BLaER1 treated with 17β-estradiol and CSF1 and Interleukin-3, amounts not matched to agents 10 nM and 100 nM (cell line): ENCODE data around the gene CCDC91.

Experiments used
- H3K27ac ChIP-seq, 11 experiments: shearing (Covaris generic); formaldehyde crosslinking; 2 replicates each; pipeline ENCODE4 v1.8.1; 2022
- H3K27me3 ChIP-seq, 11 experiments: shearing (Covaris generic); formaldehyde crosslinking; 2 replicates each; pipeline ENCODE4 v1.8.1; 2022
- H3K36me3 ChIP-seq, 11 experiments: shearing (Covaris generic); formaldehyde crosslinking; 2 replicates each; pipeline ENCODE4 v1.8.1; 2022
- H3K4me1 ChIP-seq, 10 experiments: shearing (Covaris generic); formaldehyde crosslinking; 2 replicates each; pipeline ENCODE4 v1.8.1; 2022
- H3K4me2 ChIP-seq, 11 experiments: shearing (Covaris generic); formaldehyde crosslinking; 2 replicates each; pipeline ENCODE4 v1.8.1; 2022
- H3K4me3 ChIP-seq, 10 experiments: shearing (Covaris generic); formaldehyde crosslinking; 2 replicates each; pipeline ENCODE4 v1.8.1; 2022
- H3K9ac ChIP-seq, 11 experiments: shearing (Covaris generic); formaldehyde crosslinking; 2 replicates each; pipeline ENCODE4 v1.8.1; 2022
- H3K9me3 ChIP-seq, 11 experiments: shearing (Covaris generic); formaldehyde crosslinking; replicated peaks in 1 of 11; 2 replicates each; pipeline ENCODE4 v1.8.1; 2022
- H4K20me1 ChIP-seq, 11 experiments: shearing (Covaris generic); formaldehyde crosslinking; 2 replicates each; pipeline ENCODE4 v1.8.1; 2022
- Cebpa-rat ChIP-seq, 11 experiments: shearing (Covaris generic); IDR thresholded peaks; 2 replicates each; pipeline ENCODE4 v1.8.1; 2022

The CCDC91 gene

GRCh38 chr12:28268608-28269229 is 78.5 kb downstream of the CCDC91 start:
- no peaks in the 10 kb centered on the region for H3K4me1 ChIP-seq
- peaks cover 0 to 27% (median 6%) of the 10 kb centered on the region in 11 experiments; a peak in 13 of 22 replicates for H3K36me3 ChIP-seq
- H3K4me2 ChIP-seq: no peak overlapping the region
- no peak overlapping the region for H3K27ac ChIP-seq
- H3K9me3 ChIP-seq: peaks cover 9 to 43% (median 23%) of the 10 kb centered on the region in 11 experiments
- no peaks in the 10 kb centered on the region; a peak in 1 of 22 replicates for H4K20me1 ChIP-seq
- no peak overlapping the region for H3K9ac ChIP-seq
- no peak for TF ChIP-seq Cebpa-rat (IDR thresholded peaks at IDR 0.05)
- no peaks in the 10 kb centered on the region for H3K27me3 ChIP-seq
- no peak overlapping the region for H3K4me3 ChIP-seq

DNA sequence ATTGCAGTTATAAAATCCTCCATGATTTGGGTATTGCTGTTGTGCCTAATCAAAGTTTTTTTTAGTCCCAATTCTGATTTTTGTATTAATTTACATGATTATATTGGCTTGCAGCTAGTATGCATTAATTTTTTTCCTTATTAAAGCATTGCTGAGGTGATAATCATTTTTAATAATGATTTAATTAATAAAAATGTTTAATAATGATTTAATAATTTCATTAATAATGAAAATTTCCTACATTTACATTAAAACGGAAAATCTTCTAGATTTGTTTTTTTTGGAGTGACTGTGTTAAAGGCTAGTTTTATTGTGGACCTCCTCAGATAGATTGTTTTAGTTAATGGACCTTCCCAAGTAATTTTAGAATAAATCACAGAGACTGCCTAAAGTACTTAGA is 79.6 kb downstream of the CCDC91 start:
- H3K9ac ChIP-seq: no peak overlapping the region
- no peak for TF ChIP-seq Cebpa-rat (IDR thresholded peaks at IDR 0.05)
- no peaks in the 10 kb centered on the region for H3K4me1 ChIP-seq
- peaks cover 9 to 43% (median 23%) of the 10 kb centered on the region in 11 experiments for H3K9me3 ChIP-seq
- H3K27ac ChIP-seq: no peak overlapping the region
- H3K36me3 ChIP-seq: peaks cover 0 to 27% (median 6%) of the 10 kb centered on the region in 11 experiments; a peak in 13 of 22 replicates
- H3K4me3 ChIP-seq: no peak overlapping the region
- H4K20me1 ChIP-seq: no peaks in the 10 kb centered on the region; a peak in 1 of 22 replicates
- H3K27me3 ChIP-seq: no peaks in the 10 kb centered on the region
- no peak overlapping the region for H3K4me2 ChIP-seq

DNA sequence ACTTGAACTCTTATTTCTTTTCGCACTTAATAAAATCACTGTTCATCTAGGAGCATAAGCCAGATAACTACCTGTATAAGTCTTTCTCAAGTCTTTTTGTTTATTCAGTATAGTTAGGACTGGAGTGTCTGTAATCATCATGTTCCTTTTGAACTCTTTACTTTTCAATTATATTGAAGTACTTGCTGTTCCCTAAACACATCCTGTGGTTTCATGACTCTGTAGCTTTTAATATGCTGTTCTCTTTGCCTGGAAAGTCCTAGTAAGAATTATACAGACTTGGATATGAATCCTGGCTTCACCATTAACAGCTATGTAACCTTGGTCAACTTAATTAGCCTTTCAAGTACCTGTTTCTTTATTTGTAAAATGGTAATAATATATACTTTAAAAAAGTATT is 88.2 kb downstream of the CCDC91 start:
- Histone ChIP-seq H3K9me3 (peaks cover 0 to 14% (median 4%) of the 10 kb centered on the region in 11 experiments; a peak in 7 of 22 replicates), H4K20me1 (no peaks in the 10 kb centered on the region), H3K4me3 (no peak overlapping the region), H3K9ac (no peak overlapping the region), H3K27ac (no peak overlapping the region), H3K27me3 (no peaks in the 10 kb centered on the region), H3K36me3 (peaks cover 0 to 8% (median 0%) of the 10 kb centered on the region in 11 experiments; a peak in 2 of 22 replicates), H3K4me1 (no peaks in the 10 kb centered on the region), H3K4me2 (no peak overlapping the region)
- TF ChIP-seq Cebpa-rat (IDR thresholded peaks at IDR 0.05): no peak

- Histone ChIP-seq H3K4me2 (no peak overlapping the region), H4K20me1 (no peaks in the 10 kb centered on the region), H3K4me3 (no peak overlapping the region), H3K4me1 (no peaks in the 10 kb centered on the region), H3K27me3 (no peaks in the 10 kb centered on the region), H3K27ac (no peak overlapping the region), H3K9ac (no peak overlapping the region), H3K9me3 (peaks cover 0 to 16% (median 6%) of the 10 kb centered on the region in 11 experiments; a peak in 8 of 22 replicates), H3K36me3 (peaks cover 0 to 8% (median 0%) of the 10 kb centered on the region in 11 experiments; a peak in 2 of 22 replicates)
- no peak for TF ChIP-seq Cebpa-rat (IDR thresholded peaks at IDR 0.05)
Measured at GRCh38 chr12:28278960-28279359, 88.7 kb downstream of the CCDC91 start.

DNA sequence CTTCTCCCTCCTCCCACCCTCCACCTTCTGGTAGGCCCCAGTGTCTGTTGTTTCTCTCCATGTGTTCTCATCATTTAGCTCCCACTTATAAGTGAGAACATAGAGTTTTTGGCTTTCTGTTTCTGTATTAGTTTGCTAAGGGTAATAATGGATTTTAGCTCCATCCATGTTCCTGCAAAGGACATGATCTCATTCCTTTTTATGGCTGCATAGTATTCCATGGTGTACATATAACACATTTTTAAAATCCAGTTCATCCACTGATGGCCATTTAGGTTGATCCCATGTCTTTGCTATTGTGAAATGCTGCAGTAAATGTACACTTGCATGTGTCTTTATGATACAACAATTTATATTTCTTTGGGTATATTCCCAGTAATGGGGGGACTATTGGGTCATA is 96.1 kb downstream of the CCDC91 start:
- no peak overlapping the region for H3K9ac ChIP-seq
- no peak overlapping the region for H3K4me3 ChIP-seq
- no peak for TF ChIP-seq Cebpa-rat (IDR thresholded peaks at IDR 0.05)
- no peak overlapping the region for H3K27ac ChIP-seq
- peaks cover 0 to 26% (median 12%) of the 10 kb centered on the region in 11 experiments; a peak in 14 of 22 replicates for H3K36me3 ChIP-seq
- H3K4me1 ChIP-seq: no peaks in the 10 kb centered on the region
- H3K27me3 ChIP-seq: no peaks in the 10 kb centered on the region
- no peaks in the 10 kb centered on the region for H4K20me1 ChIP-seq
- H3K9me3 ChIP-seq: peaks cover 35 to 70% (median 46%) of the 10 kb centered on the region in 11 experiments
- H3K4me2 ChIP-seq: no peak overlapping the region

DNA sequence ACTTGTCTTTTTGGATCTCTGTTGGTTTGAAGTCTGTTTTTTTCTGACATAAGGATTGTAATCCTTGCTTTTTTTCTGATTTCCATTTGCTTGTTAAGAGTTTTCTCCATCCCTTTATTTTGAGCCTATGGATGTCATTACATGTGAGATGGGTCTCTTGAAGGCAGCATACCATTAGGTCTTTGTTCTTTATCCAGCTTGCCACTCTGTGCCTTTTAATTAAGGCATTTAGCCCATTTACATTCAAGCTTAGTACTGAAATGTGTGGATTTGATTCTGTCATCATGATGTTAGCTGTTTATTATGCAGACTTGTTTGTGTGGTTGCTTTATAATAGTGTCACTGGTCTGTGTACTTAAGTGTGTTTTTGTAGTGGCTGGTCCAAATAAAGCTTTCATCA is 100.0 kb downstream of the CCDC91 start:
- Histone ChIP-seq H3K4me1 (peaks cover 10 to 21% (median 15%) of the 10 kb centered on the region in 10 experiments), H3K36me3 (peaks cover 0 to 32% (median 15%) of the 10 kb centered on the region in 11 experiments; a peak in 14 of 22 replicates), H3K4me2 (no peak overlapping the region), H3K9ac (no peak overlapping the region), H3K27me3 (no peaks in the 10 kb centered on the region), H4K20me1 (no peaks in the 10 kb centered on the region), H3K4me3 (no peak overlapping the region), H3K9me3 (peaks cover 45 to 90% (median 56%) of the 10 kb centered on the region in 11 experiments), H3K27ac (no peak overlapping the region)
- TF ChIP-seq Cebpa-rat (IDR thresholded peaks at IDR 0.05): no peak

DNA sequence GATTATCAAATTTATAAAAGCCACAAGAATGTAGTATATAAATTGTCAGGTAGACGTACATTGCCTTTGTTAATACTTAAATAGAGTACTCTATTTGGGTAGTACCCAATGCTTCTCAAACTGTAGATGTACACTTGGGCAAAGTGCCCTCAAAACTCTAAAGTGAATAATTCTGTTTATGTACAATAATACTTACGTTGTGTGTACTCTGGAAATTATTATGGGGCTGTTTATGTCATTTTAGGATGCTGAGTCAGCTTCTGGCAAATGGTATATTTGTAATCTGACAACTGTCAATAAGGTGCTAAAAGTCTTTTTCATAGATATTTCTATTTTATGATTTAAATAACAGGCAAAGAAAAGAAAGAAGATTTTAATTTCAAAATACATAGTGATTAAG is 102.4 kb downstream of the CCDC91 start:
- no peak for TF ChIP-seq Cebpa-rat (IDR thresholded peaks at IDR 0.05)
- H3K4me1 ChIP-seq: peaks cover 10 to 25% (median 15%) of the 10 kb centered on the region in 10 experiments
- no peak overlapping the region for H3K27ac ChIP-seq
- peaks cover 40 to 72% (median 49%) of the 10 kb centered on the region in 11 experiments for H3K9me3 ChIP-seq
- H3K27me3 ChIP-seq: no peaks in the 10 kb centered on the region
- no peak overlapping the region for H3K4me2 ChIP-seq
- H3K9ac ChIP-seq: no peak overlapping the region
- H3K4me3 ChIP-seq: no peak overlapping the region
- H3K36me3 ChIP-seq: peaks cover 0 to 26% (median 15%) of the 10 kb centered on the region in 11 experiments; a peak in 14 of 22 replicates
- H4K20me1 ChIP-seq: no peaks in the 10 kb centered on the region

DNA sequence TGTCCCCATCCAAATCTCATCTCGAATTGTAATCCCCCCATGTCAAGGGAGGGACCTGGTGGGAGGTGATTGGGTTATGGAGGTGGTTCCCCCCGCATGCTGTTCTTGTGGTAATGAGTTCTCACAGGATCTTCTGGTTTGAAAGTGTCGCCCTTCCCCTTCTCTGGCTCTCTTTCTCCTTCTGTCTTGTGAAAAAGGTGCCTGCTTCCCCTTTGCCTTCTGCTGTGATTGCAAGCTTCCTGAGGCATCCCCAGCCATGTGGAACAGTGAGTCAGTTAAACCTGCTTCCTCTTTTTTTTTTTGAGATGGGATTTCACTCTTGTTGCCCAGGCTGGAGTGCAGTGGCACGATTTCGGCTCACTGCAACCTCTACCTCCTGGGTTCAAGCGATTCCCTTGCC is 104.0 kb downstream of the CCDC91 start:
- peaks cover 10 to 39% (median 18%) of the 10 kb centered on the region in 10 experiments for H3K4me1 ChIP-seq
- peak in 8 of 11 experiments; percentile 40 to 86 (median 64); a peak in 11 of 22 replicates for TF ChIP-seq Cebpa-rat (IDR thresholded peaks at IDR 0.05)

DNA sequence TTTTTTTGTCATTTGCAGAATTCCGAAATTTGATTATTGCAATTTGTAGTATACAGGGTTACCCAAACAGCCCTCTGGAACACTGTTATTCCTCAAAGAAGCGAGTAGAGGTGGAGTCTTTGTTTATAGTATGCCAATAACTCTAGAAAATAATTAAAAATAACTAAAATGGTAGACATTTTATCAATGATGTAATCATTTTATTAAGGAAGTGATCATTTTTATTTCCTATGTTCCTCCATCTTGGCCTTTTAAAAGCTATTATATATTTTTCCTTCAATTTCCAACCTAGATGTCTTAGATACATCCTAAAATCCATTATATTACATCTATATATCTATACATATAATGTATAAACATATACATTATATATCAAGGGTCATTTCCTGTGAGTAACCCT is 106.0 kb downstream of the CCDC91 start:
- Histone ChIP-seq H3K4me1 (peaks cover 10 to 41% (median 18%) of the 10 kb centered on the region in 10 experiments), H4K20me1 (no peaks in the 10 kb centered on the region), H3K9ac (no peak overlapping the region), H3K9me3 (peaks cover 10 to 37% (median 15%) of the 10 kb centered on the region in 11 experiments), H3K27me3 (no peaks in the 10 kb centered on the region), H3K4me3 (no peak overlapping the region), H3K36me3 (peaks cover 0 to 9% (median 6%) of the 10 kb centered on the region in 11 experiments; a peak in 10 of 22 replicates), H3K4me2 (no peak overlapping the region), H3K27ac (no peak overlapping the region)
- TF ChIP-seq Cebpa-rat (IDR thresholded peaks at IDR 0.05): no peak

More for the DNA sequence above, 104.0 kb downstream of the CCDC91 start:
- Histone ChIP-seq H3K27me3 (no peaks in the 10 kb centered on the region), H3K9ac (peak overlapping the region in 3 of 11 experiments; percentile 14 to 18 (median 17); a peak in 1 of 22 replicates), H4K20me1 (no peaks in the 10 kb centered on the region), H3K36me3 (peaks cover 0 to 25% (median 15%) of the 10 kb centered on the region in 11 experiments; a peak in 14 of 22 replicates), H3K9me3 (peaks cover 30 to 57% (median 34%) of the 10 kb centered on the region in 11 experiments), H3K4me2 (peak overlapping the region; percentile 23 to 63 (median 48); a peak in 20 of 22 replicates), H3K4me3 (no peak overlapping the region; a peak in 1 of 20 replicates), H3K27ac (peak overlapping the region; percentile 20 to 79 (median 68); a peak in 21 of 22 replicates)
